ENCODE data around the gene GNB4.

GRCh38 chr3:179432021-179432420 lies 19.2 kb downstream of the GNB4 start:
- TF ChIP-seq, protein P1, sequence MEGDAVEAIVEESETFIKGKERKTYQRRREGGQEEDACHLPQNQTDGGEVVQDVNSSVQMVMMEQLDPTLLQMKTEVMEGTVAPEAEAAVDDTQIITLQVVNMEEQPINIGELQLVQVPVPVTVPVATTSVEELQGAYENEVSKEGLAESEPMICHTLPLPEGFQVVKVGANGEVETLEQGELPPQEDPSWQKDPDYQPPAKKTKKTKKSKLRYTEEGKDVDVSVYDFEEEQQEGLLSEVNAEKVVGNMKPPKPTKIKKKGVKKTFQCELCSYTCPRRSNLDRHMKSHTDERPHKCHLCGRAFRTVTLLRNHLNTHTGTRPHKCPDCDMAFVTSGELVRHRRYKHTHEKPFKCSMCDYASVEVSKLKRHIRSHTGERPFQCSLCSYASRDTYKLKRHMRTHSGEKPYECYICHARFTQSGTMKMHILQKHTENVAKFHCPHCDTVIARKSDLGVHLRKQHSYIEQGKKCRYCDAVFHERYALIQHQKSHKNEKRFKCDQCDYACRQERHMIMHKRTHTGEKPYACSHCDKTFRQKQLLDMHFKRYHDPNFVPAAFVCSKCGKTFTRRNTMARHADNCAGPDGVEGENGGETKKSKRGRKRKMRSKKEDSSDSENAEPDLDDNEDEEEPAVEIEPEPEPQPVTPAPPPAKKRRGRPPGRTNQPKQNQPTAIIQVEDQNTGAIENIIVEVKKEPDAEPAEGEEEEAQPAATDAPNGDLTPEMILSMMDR (IDR thresholded peaks at IDR 0.05; ENCODE audit: low read length): no peak
- TF ChIP-seq EZH2 (optimal IDR thresholded peaks at IDR 0.05; ENCODE audit: low read depth, low read length): no peak
- TF ChIP-seq EZH2phosphoT487 (IDR thresholded peaks at IDR 0.05; ENCODE audit: low read length): no peak

Measured in MM.1S (cell line).